ENCODE data around the gene KDM2A. TPM values are rescaled to one million over a fixed set of nuclear protein-coding genes. Genes with fewer than 3 reads are reported as not detected.

Gene KDM2A
- total and polyA plus RNA-seq, 2 of the 13 experiments (the other 11 are each of a cell fraction or from before 2014, with no cell fraction given) = 31.3 to 31.4 TPM

GRCh38 chr11:67282155-67282875 is 163.3 kb downstream of the KDM2A start:
- in situ Hi-C loops (cut with HindIII; ENCODE audit: extremely low pct_ligation_motif_present, low pct_unique_long_range_greater_than_20kb) = no loop called here
- H3K27ac ChIP-seq (ENCODE audit: extremely low read length, insufficient read depth, low read length) = no peak overlapping the region
- FAIRE-seq = no peak
- POLR2A ChIA-PET = no interaction called here
- TF ChIP-seq PLRG1 (conservative IDR thresholded peaks at IDR 0.05) (no peak), RARG (CRISPR knock-in tag; IDR thresholded peaks at IDR 0.05; ENCODE audit: low read depth) (no peak), ZNF350 (CRISPR knock-in tag; IDR thresholded peaks at IDR 0.05; ENCODE audit: borderline replicate concordance, low read depth) (no peak), RNF219 (CRISPR knock-in tag; IDR thresholded peaks at IDR 0.05) (no peak), AGO2 (optimal IDR thresholded peaks at IDR 0.05; ENCODE audit: low read depth, low read length) (peak; percentile 45)
- WGBS (ENCODE audit: low lambda C conversion rate) = 93% methylated on average over 10 of the region's 20 CpGs
- no peak for ATAC-seq
- peaks cover 8% of the 10 kb centered on the region for H3K4me1 ChIP-seq (ENCODE audit: insufficient read depth, low read length)
- H2AFZ ChIP-seq (ENCODE audit: low read length) = no peak overlapping the region
- no peak overlapping the region for H3K4me3 ChIP-seq (replicated peaks in 1 of 3; ENCODE audit: insufficient read depth in 1 of 3, low read depth in 2 of 3, low read length in 3 of 3)
- H3K4me2 ChIP-seq (ENCODE audit: low read depth, low read length) = no peak overlapping the region
- CTCF ChIA-PET (ENCODE audit: low intra/inter-chr PET ratio, low total read pairs) = no interaction called here
- H3K27me3 ChIP-seq (ENCODE audit: control insufficient read depth in 1 of 2, insufficient read depth in 2 of 2, low read length in 2 of 2) = no peaks in the 10 kb centered on the region
- no peak for DNase-seq (ENCODE audit: low spot score)
- peaks cover 41 to 79% of the 10 kb centered on the region in 2 experiments; a peak in 4 of 5 replicates for H3K36me3 ChIP-seq (replicated peaks in 1 of 2; ENCODE audit: control insufficient read depth in 1 of 2, insufficient read depth in 2 of 2, low read length in 2 of 2)
- H3K79me2 ChIP-seq (ENCODE audit: insufficient read depth, low read length) = no peaks in the 10 kb centered on the region
- no peak overlapping the region for H3K9ac ChIP-seq (ENCODE audit: insufficient read depth, low read depth, low read length)
- 0 out of 2 replicates have a peak, but pooled peaks cover 4% of the 10 kb centered on the region for H4K20me1 ChIP-seq (ENCODE audit: insufficient read depth, low read length)
- intact Hi-C loops (cut with micrococcal nuclease; ENCODE audit: unreplicated experiment) = no loop called here
- no peaks in the 10 kb centered on the region for H3K9me3 ChIP-seq (ENCODE audit: low read length)
- BruUV-seq (replicated peaks) = no TSS peak

GRCh38 chr11:67282876-67283371 is 163.9 kb downstream of the KDM2A start:
- Histone ChIP-seq H4K20me1 (ENCODE audit: insufficient read depth, low read length) (no peaks in the 10 kb centered on the region), H3K36me3 (replicated peaks in 1 of 2; ENCODE audit: control insufficient read depth in 1 of 2, insufficient read depth in 2 of 2, low read length in 2 of 2) (peaks cover 39 to 73% of the 10 kb centered on the region in 2 experiments; a peak in 4 of 5 replicates), H3K4me2 (ENCODE audit: low read depth, low read length) (no peak overlapping the region), H3K27ac (ENCODE audit: extremely low read length, insufficient read depth, low read length) (no peak overlapping the region), H3K4me1 (ENCODE audit: insufficient read depth, low read length) (peaks cover 14% of the 10 kb centered on the region), H3K9ac (ENCODE audit: insufficient read depth, low read depth, low read length) (no peak overlapping the region), H2AFZ (ENCODE audit: low read length) (no peak overlapping the region), H3K27me3 (ENCODE audit: control insufficient read depth in 1 of 2, insufficient read depth in 2 of 2, low read length in 2 of 2) (no peaks in the 10 kb centered on the region), H3K79me2 (ENCODE audit: insufficient read depth, low read length) (no peaks in the 10 kb centered on the region), H3K9me3 (ENCODE audit: low read length) (no peaks in the 10 kb centered on the region), H3K4me3 (replicated peaks in 1 of 3; ENCODE audit: insufficient read depth in 1 of 3, low read depth in 2 of 3, low read length in 3 of 3) (no peak overlapping the region)
- DNase-seq (ENCODE audit: low spot score) = no peak
- TF ChIP-seq NR3C1 (CRISPR knock-in tag; IDR thresholded peaks at IDR 0.05) (no peak), CBX5 (CRISPR knock-in tag; IDR thresholded peaks at IDR 0.05; ENCODE audit: borderline replicate concordance) (no peak), ZNF841 (CRISPR knock-in tag; IDR thresholded peaks at IDR 0.05; ENCODE audit: borderline replicate concordance) (no peak), ZNF121 (CRISPR knock-in tag; IDR thresholded peaks at IDR 0.05) (no peak), ZBTB37 (CRISPR knock-in tag; IDR thresholded peaks at IDR 0.05) (no peak), AGO2 (optimal IDR thresholded peaks at IDR 0.05; ENCODE audit: low read depth, low read length) (peak; percentile 35)
- ChIA-PET CTCF (ENCODE audit: low intra/inter-chr PET ratio, low total read pairs) (no interaction called here), POLR2A (no interaction called here)
- in situ Hi-C loops (cut with HindIII; ENCODE audit: extremely low pct_ligation_motif_present, low pct_unique_long_range_greater_than_20kb) (no loop called here), intact Hi-C loops (cut with micrococcal nuclease; ENCODE audit: unreplicated experiment) (no loop called here)
- no CpG with 5 or more reads among the region's 11 CpGs for WGBS (ENCODE audit: low lambda C conversion rate)
- BruUV-seq (replicated peaks) = no TSS peak
- no peak for ATAC-seq
- no peak for FAIRE-seq
